Panc1 (cell line): ENCODE results near the gene PRTN3. TPM values are rescaled to one million over a fixed set of nuclear protein-coding genes. Genes with fewer than 3 reads are reported as not detected.

Source experiments
- ATAC-seq: fragments of 200-7000 bp; cut with Tn5 transposase; 2 replicates; pipeline ENCODE4 v1.9.1; 2020; ENCODE audit warnings: mild to moderate bottlenecking, moderate library complexity
- BruUV-seq: library from RNA; stranded (reverse); fragments of 400-500 nt; replicated peaks from 2 replicates; lab custom pipeline; 2021; lab: Mats Ljungman, UMichigan
- CTCF ChIA-PET: fragments of 300-600 bp; sonication (Branson Sonifier 250); formaldehyde crosslinking; loops from one replicate; lab custom pipeline; 2022; ENCODE audit warnings: antibody characterized with exemption; lab: Charles Lee
- POLR2A ChIA-PET: fragments of 300-600 bp; sonication (Branson Sonifier 250); formaldehyde crosslinking; loops from one replicate; lab custom pipeline; 2022; ENCODE audit warnings: antibody characterized with exemption; lab: Charles Lee
- DNase-seq: peaks from one replicate; pipeline ENCODE4 v3.0.0-alpha.2; 2010; ENCODE audit warnings: low read depth, low spot score
- H3K27ac ChIP-seq: 2 replicates; pipeline ENCODE4 v1.5.1; 2011; ENCODE audit warnings: mild to moderate bottlenecking, low read length, inconsistent platforms
- H3K27me3 ChIP-seq: fragments of 200-500 bp; sonication (Bioruptor generic); 2 replicates; pipeline ENCODE4 v1.6.0; 2014; ENCODE audit warnings: low read length, inconsistent platforms; ENCODE audit not compliant: control insufficient read depth, insufficient read depth
- H3K36me3 ChIP-seq: fragments of 200-500 bp; sonication (Bioruptor generic); 2 replicates; pipeline ENCODE4 v1.5.1; 2014; ENCODE audit warnings: inconsistent platforms, mild to moderate bottlenecking, low read length, moderate library complexity; ENCODE audit not compliant: control insufficient read depth, insufficient read depth
- H3K4me1 ChIP-seq: 2 replicates; pipeline ENCODE4 v1.5.1; 2011; ENCODE audit warnings: inconsistent platforms, mild to moderate bottlenecking, low read length, moderate library complexity; ENCODE audit not compliant: control insufficient read depth, insufficient read depth
- H3K4me3 ChIP-seq, 2 experiments: 2 replicates each; pipeline ENCODE4 v1.5.1; 2011 to 2012; ENCODE audit warnings: low read depth in 2 of 2, low read length in 2 of 2, mild to moderate bottlenecking in 2 of 2, inconsistent platforms in 1 of 2, moderate library complexity in 1 of 2
- H3K9me3 ChIP-seq: fragments of 200-500 bp; sonication (Bioruptor generic); 2 replicates; pipeline ENCODE4 v1.5.1; 2014; ENCODE audit warnings: low read depth, mild to moderate bottlenecking, inconsistent platforms, low read length, moderate library complexity; ENCODE audit not compliant: control insufficient read depth, insufficient read depth
- CTCF ChIP-seq: fragments of 450-650 bp; IDR thresholded peaks from 2 replicates; pipeline ENCODE4 v1.5.1; 2017; ENCODE audit warnings: mild to moderate bottlenecking
- POLR2AphosphoS5 ChIP-seq: IDR thresholded peaks from 2 replicates; pipeline ENCODE4 v1.6.1; 2012; ENCODE audit warnings: mild to moderate bottlenecking, low read depth, low read length, moderate library complexity
- REST ChIP-seq, 2 experiments: IDR thresholded peaks; 2 replicates each; pipeline ENCODE4 v1.6.1; 2011 to 2012; ENCODE audit warnings: low read depth in 2 of 2, control low read depth in 1 of 2, low read length in 1 of 2, mild to moderate bottlenecking in 1 of 2, moderate library complexity in 1 of 2; ENCODE audit not compliant: insufficient read depth in 1 of 2
- SIN3A ChIP-seq: IDR thresholded peaks from 2 replicates; pipeline ENCODE4 v1.6.1; 2012; ENCODE audit warnings: low read depth, mild to moderate bottlenecking, low read length, moderate library complexity, borderline replicate concordance; ENCODE audit not compliant: insufficient read depth
- TCF7L2 ChIP-seq: IDR thresholded peaks from 2 replicates; pipeline ENCODE4 v1.6.1; 2011; ENCODE audit warnings: mild to moderate bottlenecking, low read depth, low read length, inconsistent platforms
- in situ Hi-C: cut with HindIII; loops from 2 replicates; pipeline ENCODE4 v1.10.0; 2016; ENCODE audit warnings: low sequenced_read_pairs, low pct_unique_long_range_greater_than_20kb
- intact Hi-C: fragments of 100-400 bp; cut with micrococcal nuclease; formaldehyde crosslinking; loops from one replicate; pipeline ENCODE4 v1.10.0; 2022; ENCODE audit not compliant: unreplicated experiment
- total RNA-seq: library from RNA; stranded (reverse); gene quantifications from one replicate; pipeline ENCODE4 v1.2.1, GENCODE V29; 2021; ENCODE audit not compliant: unreplicated experiment

The PRTN3 gene
- total RNA-seq, 1 experiment from 2014 or later, result 1.5 TPM

- Histone ChIP-seq H3K27me3 (no peaks in the 10 kb centered on the region), H3K36me3 (no peaks in the 10 kb centered on the region), H3K27ac (no peak overlapping the region), H3K4me1 (peaks cover 13% of the 10 kb centered on the region), H3K4me3 (no peak overlapping the region), H3K9me3 (no peaks in the 10 kb centered on the region)
- in situ Hi-C loops (no loop called here), intact Hi-C loops (loop anchor here (5.0 kb wide), 1 partner anchor 142 kb away; no protein-coding TSS in a partner anchor)
- ATAC-seq, result no peak
- DNase-seq, result no peak
- ChIA-PET CTCF (no interaction called here), POLR2A (no interaction called here)
- BruUV-seq, result no TSS peak
- TF ChIP-seq SIN3A (no peak), POLR2AphosphoS5 (no peak)
Measured at GRCh38 chr19:855142-855541, 14.3 kb downstream of the PRTN3 start.

GRCh38 chr19:855566-856120 lies 14.8 kb downstream of the PRTN3 start:
- Histone ChIP-seq H3K9me3 (no peaks in the 10 kb centered on the region), H3K27me3 (no peaks in the 10 kb centered on the region), H3K27ac (no peak overlapping the region), H3K36me3 (no peaks in the 10 kb centered on the region), H3K4me3 (no peak overlapping the region), H3K4me1 (peaks cover 13% of the 10 kb centered on the region)
- TF ChIP-seq TCF7L2, result no peak
- TF ChIP-seq SIN3A, result no peak
- no peak for TF ChIP-seq REST (IDR thresholded peaks at IDR 0.05; ENCODE audit: insufficient read depth in 1 of 2, low read depth in 2 of 2, low read length in 1 of 2)
- no peak for TF ChIP-seq CTCF
- TF ChIP-seq POLR2AphosphoS5, result no peak
- ATAC-seq, result no peak
- BruUV-seq, result no TSS peak
- in situ Hi-C loops (no loop called here), intact Hi-C loops (loop anchor here (5.0 kb wide), 1 partner anchor 142 kb away; no protein-coding TSS in a partner anchor)
- CTCF ChIA-PET, result no interaction called here
- POLR2A ChIA-PET, result no interaction called here
- no peak for DNase-seq

GRCh38 chr19:858284-858683 lies 17.5 kb downstream of the PRTN3 start:
- intact Hi-C loops, result loop anchor here (5.0 kb wide), 1 partner anchor 139 kb away; no protein-coding TSS in a partner anchor
- no peak for ATAC-seq
- no peak overlapping the region for H3K27ac ChIP-seq
- POLR2A ChIA-PET, result no interaction called here
- in situ Hi-C loops, result no loop called here
- no peaks in the 10 kb centered on the region for H3K9me3 ChIP-seq
- no peaks in the 10 kb centered on the region for H3K36me3 ChIP-seq
- CTCF ChIA-PET, result interaction anchor here (0.6 to 0.7 kb wide), 2 partner anchors 15 to 71 kb away, joined by 3 read pairs; no protein-coding TSS in a partner anchor
- TF ChIP-seq POLR2AphosphoS5 (no peak), SIN3A (no peak), CTCF (no peak), TCF7L2 (no peak), REST (IDR thresholded peaks at IDR 0.05; ENCODE audit: insufficient read depth in 1 of 2, low read depth in 2 of 2, low read length in 1 of 2) (no peak)
- no peak overlapping the region for H3K4me3 ChIP-seq
- DNase-seq, result no peak
- no TSS peak for BruUV-seq
- peaks cover 7% of the 10 kb centered on the region for H3K4me1 ChIP-seq
- H3K27me3 ChIP-seq, result no peaks in the 10 kb centered on the region
